HG03060 (cell line): ENCODE data around the gene TOMM6.

Experiments used
- ATAC-seq: cut with Tn5 transposase; IDR thresholded peaks from one replicate; pipeline ENCODE4 v1.9.1; 2021; ENCODE audit warnings: low read depth, moderate number of reproducible peaks; ENCODE audit not compliant: unreplicated experiment

TOMM6 gene

DNA sequence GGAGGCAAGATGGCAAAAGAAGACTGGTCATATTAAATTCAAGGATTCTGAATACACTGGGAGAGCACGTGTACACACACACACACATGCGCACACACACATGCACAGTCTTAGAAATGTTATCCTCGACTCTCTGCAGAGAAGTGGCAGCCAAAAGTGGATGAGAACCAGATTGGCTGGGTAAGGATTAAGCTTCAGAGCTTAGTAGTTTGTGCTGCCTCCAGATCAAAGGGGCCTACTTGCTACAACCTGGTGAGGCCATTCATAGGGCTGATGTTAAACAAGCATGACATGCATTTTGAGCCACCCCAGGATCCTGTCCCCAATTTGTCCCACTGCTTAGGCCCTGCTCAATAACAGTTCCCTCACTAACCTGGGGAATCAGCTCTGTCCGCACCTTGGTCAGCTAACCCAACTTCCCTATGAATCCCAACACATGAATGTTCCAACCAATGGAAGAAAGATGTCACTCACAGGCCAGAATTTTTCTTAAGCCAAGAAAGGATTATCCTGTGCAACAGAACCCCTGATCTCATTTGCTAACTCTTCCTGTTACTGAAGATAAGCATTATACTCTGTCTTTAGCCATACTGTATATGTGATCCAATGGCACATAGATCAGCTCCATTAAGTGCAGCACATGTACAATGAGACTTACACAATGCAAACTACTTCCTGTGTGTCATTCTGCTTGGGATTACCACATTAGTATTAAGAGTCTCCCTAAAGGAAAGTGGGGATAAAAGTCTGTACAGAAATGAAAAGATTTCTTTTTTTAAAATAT is 31.0 kb downstream of the TOMM6 start:
- ATAC-seq = no peak

DNA sequence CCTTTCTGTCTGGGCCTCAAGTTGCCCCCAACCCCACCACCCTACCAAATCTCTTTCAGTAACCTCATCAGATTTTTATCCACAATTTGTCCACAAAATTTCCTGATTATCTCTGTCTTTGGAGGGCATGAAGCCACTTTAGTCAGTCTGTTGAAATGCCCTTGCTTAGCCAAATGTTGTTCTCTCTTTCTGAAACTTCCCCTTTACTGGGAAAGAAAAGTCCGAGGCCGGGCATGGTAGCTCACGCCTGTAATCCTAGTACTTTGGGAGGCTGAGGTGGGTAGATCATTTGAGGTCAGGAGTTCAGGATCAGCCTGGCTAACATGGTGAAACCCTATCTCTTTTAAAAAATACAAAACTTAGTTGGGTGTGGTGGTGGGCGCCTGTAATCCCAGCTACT is 33.8 kb downstream of the TOMM6 start:
- ATAC-seq = no peak

DNA sequence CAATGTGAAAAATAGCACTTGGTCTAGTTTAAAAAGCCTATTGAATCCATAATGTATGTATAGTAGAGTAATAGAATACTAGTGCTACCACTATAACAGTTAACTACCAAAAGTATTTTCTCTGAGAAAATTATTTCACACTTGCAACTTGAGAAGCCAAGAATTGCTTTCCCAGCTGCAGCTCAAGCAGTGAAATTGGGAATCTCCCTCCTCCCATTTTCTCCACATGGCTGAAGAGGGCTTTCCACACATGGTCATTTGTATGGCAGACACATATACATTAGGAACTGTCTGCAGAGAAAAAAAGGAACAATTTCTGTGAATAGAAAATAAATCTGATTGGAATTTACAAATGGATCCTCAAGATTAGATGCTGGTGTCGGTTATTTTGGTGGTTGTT is 34.5 kb downstream of the TOMM6 start:
- ATAC-seq = no peak

DNA sequence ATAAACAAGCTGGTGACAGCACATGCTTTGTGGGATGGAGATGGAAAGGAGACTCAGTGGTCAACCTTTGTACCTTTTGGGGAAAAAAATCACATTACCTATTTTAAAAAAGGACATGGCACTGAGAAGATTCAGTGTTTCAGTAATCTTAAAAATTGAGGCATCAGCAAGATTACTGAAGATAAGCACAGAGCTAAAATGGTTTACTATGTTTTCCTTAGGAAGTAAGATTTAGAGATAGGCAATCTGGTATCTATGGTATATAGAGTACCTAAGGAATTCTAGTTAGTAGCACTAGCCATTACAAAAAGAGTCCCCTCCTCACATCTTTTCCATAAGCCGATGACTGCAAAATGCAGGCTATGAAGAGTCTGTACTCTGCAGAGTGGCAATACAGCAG is 35.7 kb downstream of the TOMM6 start:
- no peak for ATAC-seq

DNA sequence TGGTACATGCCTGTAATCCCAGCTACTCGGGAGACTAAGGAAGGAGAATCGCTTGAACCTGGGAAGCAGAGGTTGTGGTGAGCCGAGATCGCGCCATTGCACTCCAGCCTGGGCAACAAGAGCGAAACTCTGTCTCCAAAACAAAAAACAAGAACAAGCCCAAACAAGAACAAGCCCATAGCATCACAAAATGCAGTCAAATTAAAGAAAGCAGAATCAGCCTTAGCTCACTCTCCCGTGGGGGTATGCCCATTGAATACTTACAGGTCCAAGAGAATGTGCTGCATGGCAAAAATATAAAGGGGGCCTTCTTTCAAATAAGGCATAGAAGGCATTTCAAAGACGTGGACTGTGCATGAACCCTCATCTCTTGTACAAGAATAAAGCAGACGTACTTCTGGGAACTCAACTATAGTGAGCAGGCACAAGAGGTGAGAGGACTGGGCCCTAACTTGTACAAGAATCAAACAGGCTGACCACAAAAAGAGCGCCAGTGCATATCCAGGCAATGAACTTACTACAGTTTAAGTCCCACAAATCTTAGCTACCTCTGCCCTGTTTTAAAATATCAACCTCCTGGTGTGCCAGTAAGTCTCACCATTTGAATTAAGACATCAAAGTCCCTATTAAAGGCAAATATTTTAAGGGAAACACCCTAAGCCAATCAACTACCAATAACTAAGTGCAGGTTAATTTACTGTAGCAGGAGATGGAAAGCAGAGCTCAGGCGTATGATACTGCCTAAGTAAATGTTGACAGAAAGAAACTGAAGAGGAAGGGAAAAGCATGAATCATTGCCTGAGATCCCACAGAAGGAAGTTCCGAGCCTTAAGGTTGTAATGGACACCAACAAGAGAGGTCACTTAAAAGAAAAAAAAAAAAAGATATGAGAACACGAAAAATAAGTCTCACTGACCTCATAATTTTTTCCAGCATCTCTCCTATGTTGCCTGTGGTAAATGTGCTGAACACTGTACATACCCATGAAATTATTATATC is 37.4 kb downstream of the TOMM6 start:
- ATAC-seq = no peak

DNA sequence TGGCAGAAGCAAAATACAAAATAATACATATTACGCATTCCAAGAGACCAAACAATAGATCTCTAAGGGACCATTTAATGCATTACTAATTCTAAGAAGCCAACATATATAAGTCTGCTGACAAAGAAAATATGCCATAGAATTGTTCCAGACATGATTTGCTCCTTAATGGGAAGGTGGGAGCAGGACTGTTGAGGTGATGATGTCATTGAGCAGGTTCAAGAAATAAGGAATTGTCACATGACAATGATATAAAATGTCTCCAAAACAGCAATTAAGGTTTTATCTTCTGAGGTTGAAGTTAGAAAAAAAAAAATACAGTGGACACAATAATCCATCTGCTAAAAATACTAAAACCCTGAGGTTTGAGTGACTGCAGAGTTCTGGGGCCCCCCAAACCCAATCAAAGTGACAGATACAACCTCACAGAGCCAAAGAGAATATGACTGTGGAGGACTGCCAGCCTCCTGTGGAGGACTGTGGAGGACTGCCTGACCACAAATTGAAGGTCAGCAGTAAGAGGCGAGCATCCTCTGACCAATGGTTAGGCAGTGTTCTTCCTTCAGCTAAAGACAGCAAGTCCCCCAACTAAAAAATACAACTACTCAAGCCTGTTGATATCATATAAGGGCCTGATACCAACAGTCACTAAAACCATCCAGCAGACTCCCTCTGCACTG is 39.0 kb downstream of the TOMM6 start:
- no peak for ATAC-seq

DNA sequence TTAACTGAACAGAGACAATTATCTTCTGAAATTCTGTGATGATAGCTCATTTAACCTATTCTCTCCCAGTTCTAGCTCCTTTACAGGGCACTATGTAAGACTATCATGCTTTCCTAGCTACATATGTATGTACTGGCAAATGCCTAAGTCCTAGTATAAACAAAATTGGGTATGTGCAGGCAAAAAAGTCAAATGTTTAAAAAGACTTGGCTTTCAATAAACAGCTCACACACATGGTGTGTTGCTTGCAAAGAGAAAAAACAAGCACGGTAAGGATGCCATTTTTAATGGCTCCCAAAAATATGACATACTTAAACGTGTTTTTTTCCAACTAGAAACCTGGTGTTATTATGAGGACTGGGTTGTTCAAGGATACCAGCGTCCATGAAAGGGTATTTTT is 44.8 kb downstream of the TOMM6 start:
- no peak for ATAC-seq

DNA sequence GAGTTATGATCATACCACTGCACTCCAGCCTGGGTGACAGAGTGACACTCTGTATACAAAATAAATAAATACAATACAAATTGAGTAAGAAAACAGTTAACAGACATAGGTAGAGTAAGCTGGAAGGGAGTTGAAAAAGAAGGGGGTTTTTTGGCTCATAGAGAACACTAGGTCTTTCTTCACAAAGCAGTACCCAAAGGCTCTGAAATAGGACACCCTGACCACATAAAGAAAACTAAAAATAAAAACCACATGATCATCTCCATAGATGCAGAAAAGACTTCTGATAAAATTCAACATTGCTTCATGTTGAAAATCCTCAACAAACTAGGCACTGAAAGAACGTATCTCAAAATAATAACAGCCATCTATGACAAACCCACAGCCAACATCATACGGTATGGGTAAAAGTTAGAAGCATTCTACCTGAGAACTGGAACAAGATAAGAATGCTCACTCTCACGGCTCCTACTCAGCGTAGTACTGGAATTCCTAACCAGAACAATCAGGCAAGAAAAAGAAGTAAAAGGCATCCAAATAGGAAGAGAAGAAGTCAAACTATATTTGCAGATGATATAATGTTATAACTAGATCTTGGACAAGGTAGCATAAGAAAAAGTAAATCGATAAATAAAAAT is 48.6 kb downstream of the TOMM6 start:
- no peak for ATAC-seq

DNA sequence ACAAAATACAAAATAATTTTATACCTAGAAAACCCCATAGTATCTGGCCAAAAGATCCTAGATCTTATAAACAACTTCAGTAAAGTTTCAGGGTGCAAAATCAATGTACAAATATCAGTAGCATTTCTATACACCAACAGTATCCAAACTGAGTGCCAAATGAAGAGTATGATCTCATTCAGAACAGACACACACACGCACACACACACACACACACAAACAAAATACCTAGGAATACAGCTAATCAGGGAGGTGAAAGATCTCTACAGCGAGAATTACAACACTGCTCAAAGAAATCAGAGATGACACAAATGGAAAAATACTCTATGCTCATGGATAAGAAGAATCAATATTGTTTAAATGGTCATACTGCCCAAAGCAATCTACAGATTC is 49.2 kb downstream of the TOMM6 start:
- no peak for ATAC-seq
